GM13976 (cell line): ENCODE results near the gene GOT1.

Source experiments
- DNase-seq: peaks from one replicate; pipeline ENCODE4 v3.0.0; 2012; ENCODE audit warnings: low spot score
- CTCF ChIP-seq: IDR thresholded peaks from 2 replicates; pipeline ENCODE4 v1.5.1; 2012; ENCODE audit warnings: borderline replicate concordance, mild to moderate bottlenecking; ENCODE audit not compliant: insufficient read depth; ENCODE audit errors: extremely low read depth, missing control alignments, control extremely low read depth
- in situ Hi-C: fragments of 300-500 bp; cut with MboI; formaldehyde crosslinking; loops from one replicate; pipeline ENCODE4 v1.12.0; 2022; ENCODE audit warnings: low sequenced_read_pairs, mixed read lengths, inconsistent platforms; ENCODE audit not compliant: unreplicated experiment

GOT1 gene

DNA sequence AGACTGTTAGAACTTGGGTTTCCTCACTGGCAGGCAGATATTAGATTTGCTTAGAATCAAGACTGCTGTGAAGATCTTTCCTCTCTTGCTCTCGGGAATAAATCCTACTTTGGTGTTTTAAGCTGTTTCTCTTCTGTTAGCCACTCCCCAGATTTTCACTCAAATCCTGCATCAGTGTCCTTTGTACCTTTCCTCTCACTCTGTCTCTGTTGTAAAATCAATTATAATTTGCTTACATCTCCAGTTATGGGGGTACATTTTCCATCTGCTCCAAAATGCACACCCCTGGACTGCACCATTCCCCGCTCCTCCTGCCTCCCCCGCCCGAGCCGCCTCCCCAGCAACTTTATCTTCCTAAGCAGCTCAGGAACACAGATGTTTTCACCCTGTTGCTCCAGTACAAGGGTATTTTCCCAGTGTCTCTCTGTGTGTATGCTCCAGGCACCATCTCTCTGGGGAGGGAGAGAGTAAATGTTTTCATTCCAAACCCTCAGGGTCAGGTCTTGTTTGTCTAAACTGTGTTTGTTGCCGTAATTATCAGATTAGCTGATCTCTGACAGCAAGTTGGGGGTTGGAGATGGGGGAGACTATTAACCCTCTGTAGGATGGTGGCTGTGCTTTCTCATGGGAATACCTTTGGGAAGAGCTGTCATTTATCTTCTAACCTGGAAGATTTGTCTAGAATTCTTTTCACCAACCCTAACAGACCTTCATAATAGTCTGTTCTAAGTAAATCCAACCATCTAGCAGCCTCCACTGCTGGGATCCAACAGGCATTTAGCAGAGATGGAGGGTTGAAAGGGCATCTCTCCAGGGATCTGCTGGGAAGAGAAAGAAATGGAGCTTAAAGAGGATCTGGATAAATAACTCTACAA is 20.4 kb upstream of the GOT1 start:
- no peak for TF ChIP-seq CTCF
- in situ Hi-C loops = no loop called here
- DNase-seq = no peak

DNA sequence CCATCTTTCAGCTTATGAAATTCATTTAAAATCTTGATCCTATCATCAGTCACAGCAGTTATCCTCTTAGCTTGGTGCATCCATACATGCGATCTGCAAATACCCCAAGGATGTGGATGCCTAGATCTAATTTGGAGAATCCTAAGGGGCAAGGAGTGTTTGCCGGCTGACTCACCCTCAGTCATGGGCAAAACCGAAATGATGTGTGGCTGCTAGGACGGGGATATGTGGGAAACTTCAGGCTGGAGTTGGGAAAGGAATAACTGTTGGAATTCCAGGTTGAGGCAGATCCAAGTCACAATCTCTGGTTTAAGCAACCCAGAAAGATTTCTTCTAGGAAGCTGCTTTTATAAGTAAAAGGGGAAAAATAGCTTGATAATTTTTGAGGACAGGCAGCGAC is 19.7 kb upstream of the GOT1 start:
- no peak for DNase-seq
- in situ Hi-C loops = no loop called here
- TF ChIP-seq CTCF = no peak

GRCh38 chr10:99449023-99449422 is 18.6 kb upstream of the GOT1 start:
- no peak for DNase-seq
- in situ Hi-C loops = loop anchor here (25.0 kb wide), 1 partner anchor 263 kb away; no protein-coding TSS in a partner anchor
- TF ChIP-seq CTCF = no peak

GRCh38 chr10:99444383-99445045 is 14.1 kb upstream of the GOT1 start:
- no peak for TF ChIP-seq CTCF
- in situ Hi-C loops = loop anchor here (25.0 kb wide), 1 partner anchor 268 kb away; no protein-coding TSS in a partner anchor

GRCh38 chr10:99443500-99443899 is 13.1 kb upstream of the GOT1 start:
- DNase-seq = no peak
- no peak for TF ChIP-seq CTCF
- in situ Hi-C loops = loop anchor here (25.0 kb wide), 1 partner anchor 269 kb away; no protein-coding TSS in a partner anchor

More at GRCh38 chr10:99444383-99445045, 14.1 kb upstream of the GOT1 start:
- DNase-seq = no peak

DNA sequence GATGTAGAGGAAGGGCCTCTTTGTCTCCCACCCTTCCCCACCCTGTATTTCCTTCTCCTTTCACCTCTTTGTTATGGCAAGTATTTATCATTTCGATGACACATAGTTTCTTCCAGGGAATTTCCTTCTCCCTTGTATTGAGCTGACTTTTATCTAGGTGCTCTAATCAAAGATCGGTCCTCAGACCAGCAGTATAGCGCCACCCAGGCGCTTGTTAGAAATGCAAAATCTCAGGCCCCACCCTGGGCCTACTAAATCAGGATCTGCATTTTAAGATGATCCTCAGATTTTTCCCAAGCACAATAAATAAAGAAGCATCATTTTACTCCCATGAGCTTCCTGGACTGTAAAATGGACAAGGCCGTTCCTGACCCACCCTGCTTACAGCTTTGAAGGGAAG is 12.0 kb upstream of the GOT1 start:
- TF ChIP-seq CTCF = no peak
- no peak for DNase-seq
- in situ Hi-C loops = loop anchor here (25.0 kb wide), 1 partner anchor 270 kb away; no protein-coding TSS in a partner anchor
